GM11168 (cell line): ENCODE results near the gene TBCE.
"Not testable (repeated sequence)": the region's sequence is repeated elsewhere in the genome, so short reads cannot be mapped to it uniquely, and the experiment has no call there.

Source experiments
- in situ Hi-C: fragments of 300-500 bp; cut with MboI; formaldehyde crosslinking; loops from one replicate; pipeline ENCODE4 v1.12.0; 2022; ENCODE audit warnings: low sequenced_read_pairs; ENCODE audit not compliant: unreplicated experiment

TBCE gene

GRCh38 chr1:235351441-235351840, 15.8 kb upstream of the TBCE start:
- in situ Hi-C loops = no loop called here

- in situ Hi-C loops = no loop called here
Observed at GRCh38 chr1:235351898-235352297, 15.3 kb upstream of the TBCE start.

GRCh38 chr1:235357485-235358373, 9.5 kb upstream of the TBCE start:
- in situ Hi-C loops = no loop called here

GRCh38 chr1:235358899-235359298, 8.3 kb upstream of the TBCE start:
- in situ Hi-C loops = no loop called here

DNA sequence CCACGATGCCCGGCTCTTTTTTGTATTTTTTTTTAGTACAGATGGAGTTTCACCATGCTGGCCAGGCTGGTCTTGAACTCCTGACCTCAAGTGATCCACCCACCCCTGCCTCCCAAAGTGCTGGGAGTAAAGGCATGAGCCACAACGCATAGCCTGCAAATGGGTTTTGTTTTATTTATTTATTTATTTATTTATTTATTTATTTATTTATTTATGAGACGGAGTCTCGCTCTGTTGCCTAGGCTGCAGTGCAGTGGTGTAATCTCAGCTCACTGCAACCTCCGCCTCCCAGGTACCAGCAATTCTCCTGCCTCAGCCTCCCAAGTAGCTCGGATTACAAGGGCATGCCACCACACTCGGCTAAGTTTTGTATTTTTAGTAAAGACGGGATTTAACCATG, 3.0 kb upstream of the TBCE start:
- in situ Hi-C loops = not testable (repeated sequence)

GRCh38 chr1:235366286-235366685, 941 bp upstream of the TBCE start:
- in situ Hi-C loops = no loop called here

GRCh38 chr1:235368428-235368827, 1.2 kb downstream of the TBCE start:
- in situ Hi-C loops = no loop called here

- in situ Hi-C loops = no loop called here
Observed at GRCh38 chr1:235369802-235370201, 2.6 kb downstream of the TBCE start.

- in situ Hi-C loops = no loop called here
Observed at GRCh38 chr1:235375919-235376605, 8.8 kb downstream of the TBCE start.

DNA sequence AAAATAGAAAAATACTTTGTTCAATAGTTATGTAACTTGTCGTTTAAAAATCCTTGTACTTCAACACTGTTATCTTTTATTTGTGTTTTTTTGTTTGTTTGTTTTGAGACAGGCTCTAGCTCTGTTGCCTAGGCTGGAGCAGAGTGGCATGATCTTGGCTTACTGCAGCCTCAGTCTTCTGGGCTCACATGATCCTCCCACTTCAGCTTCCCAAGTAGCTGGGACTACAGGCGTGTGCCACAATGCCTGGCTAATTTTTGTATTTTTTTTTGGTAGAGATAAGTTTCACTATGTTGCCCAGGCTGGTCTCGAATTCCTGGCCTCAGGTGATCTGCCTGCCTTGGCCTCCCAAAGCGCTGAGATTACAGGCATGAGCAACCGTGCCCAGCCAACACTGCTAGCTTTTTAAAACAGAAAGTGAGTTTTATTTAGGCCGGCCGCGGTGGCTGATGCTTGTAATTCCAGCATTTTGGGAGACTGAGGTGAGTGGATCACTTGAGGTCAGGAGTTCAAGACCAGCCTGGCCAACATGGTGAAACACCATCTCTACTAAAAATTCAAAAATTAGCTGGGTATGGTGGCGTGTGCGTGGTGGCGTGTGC, 11.0 kb downstream of the TBCE start:
- in situ Hi-C loops = not testable (repeated sequence)

DNA sequence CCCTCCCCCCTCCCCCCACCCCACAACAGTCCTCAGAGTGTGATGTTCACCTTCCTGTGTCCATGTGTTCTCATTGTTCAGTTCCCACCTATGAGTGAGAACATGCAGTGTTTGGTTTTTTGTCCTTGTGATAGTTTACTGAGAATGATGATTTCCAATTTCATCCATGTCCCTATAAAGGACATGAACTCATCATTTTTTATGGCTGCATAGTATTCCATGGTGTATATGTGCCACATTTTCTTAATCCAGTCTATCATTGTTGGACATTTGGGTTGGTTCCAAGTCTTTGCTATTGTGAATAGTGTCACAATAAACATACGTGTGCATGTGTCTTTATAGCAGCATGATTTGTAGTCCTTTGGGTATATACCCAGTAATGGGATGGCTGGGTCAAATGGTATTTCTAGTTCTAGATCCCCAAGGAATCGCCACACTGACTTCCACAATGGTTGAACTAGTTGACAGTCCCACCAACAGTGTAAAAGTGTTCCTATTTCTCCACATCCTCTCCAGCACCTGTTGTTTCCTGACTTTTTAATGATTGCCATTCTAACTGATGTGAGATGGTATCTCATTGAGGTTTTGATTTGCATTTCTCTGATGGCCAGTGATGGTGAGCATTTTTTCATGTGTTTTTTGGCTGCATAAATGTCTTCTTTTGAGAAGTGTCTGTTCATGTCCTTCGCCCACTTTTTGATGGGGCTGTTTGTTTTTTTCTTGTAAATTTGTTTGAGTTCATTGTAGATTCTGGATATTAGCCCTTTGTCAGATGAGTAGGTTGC, 14.9 kb downstream of the TBCE start:
- in situ Hi-C loops = not testable (repeated sequence)

DNA sequence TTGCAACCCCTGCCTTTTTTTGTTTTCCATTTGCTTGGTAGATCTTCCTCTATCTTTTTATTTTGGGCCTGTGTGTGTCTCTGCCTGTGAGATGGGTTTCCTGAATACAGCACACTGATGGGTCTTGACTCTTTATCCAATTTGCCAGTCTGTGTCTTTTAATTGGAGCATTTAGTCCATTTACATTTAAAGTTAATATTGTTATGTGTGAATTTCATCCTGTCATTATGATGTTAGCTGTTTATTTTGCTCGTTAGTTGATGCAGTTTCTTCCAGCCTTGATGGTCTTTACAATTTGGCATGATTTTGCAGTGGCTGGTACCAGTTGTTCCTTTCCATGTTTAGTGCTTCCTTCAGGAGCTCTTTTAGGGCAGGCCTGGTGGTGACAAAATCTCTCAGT, 18.4 kb downstream of the TBCE start:
- in situ Hi-C loops = not testable (repeated sequence)

DNA sequence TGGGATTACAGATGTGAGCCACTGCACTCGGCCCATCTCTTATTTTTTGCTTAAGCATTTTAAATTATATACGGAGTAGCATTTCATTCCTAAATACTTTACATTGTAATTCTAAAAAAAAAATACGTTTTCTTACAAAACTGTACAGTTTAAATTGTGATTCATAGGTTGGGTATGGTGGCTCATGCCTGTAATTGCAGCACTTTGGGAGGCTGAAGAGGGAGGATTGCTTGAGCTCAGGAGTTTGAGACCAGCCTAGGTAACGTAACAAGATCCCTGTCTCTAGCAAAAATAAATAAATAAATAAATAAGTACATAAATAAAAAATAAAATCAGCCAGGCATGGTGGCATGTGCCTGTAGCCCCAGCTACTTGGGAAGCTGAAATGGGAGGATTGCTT, 24.6 kb downstream of the TBCE start:
- in situ Hi-C loops = no loop called here

DNA sequence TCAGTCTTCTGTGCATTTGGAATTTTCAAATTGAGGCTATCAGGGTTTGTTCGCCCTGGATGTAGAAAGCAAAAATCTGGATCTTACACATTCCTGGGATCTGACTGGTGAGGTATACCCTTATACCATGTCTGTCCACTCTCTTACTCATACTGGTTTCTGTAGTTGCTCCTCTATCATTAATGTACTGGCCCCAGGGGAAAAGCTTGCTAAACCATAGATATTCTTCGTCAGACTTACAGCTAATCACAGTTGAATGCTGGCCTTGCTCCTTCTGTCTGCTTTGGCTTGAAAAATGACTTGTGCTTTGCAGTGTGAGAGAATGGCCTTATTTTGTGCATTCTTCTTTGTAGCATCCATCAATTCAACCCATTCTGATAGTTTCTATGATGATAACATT, 30.5 kb downstream of the TBCE start:
- in situ Hi-C loops = no loop called here

DNA sequence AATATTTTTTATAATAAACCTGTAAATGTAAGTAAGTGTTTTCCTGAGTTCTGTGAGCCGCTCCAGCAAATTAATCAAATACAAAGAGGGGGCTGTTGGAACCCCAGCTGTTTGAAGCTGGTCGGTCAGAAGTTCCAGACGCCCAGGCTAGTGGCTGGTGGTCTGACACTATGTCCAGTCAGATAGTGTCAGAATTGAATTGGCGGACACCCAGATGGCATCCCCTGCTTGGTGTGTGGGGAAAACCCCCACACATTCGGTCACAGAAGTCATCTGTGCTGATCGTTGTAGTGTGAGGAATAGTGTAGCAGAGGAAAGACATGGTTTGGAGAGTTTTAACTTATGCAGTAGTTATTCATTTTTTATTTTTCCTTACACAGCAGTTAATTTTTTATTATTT, 32.4 kb downstream of the TBCE start:
- in situ Hi-C loops = no loop called here

DNA sequence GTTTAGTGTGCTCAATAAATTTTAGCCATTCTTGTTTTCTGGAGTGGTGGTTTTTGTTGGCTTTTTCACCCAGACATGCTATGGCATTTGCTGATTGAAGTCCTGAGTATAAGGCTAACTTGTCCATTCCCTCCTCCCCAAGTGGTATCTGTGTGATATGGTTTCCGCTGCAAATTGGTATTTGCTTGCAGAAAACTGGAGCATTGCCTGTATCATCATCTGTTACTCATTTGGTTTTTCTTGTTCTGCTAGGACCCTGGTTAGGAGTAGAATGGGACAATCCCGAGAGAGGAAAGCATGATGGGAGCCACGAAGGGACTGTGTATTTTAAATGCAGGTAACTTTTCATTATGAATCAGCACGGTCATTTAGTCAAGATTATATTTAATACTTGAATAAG, 34.0 kb downstream of the TBCE start:
- in situ Hi-C loops = no loop called here

- in situ Hi-C loops = no loop called here
Observed at GRCh38 chr1:235402457-235403200, 35.4 kb downstream of the TBCE start.

- in situ Hi-C loops = no loop called here
Observed at GRCh38 chr1:235403593-235403992, 36.4 kb downstream of the TBCE start.

DNA sequence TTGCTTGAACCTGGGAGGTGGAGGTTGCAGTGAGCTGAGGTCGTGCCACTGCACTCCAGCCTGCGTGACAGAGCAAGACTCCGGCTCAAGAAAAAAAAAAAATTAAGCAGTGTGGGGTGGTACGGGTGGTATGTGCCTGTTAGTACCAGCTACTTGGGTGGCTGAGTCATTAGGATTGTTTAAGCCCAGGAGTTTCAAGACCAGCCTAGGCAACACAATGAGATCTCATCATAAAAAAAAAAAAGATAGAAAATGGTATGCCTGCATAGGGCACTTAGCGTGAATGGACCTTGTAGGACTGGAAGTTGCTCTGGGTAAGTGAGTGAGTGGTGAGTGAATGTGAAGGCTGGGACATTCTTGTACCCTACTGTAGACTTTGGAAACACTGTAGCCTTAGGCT, 37.0 kb downstream of the TBCE start:
- in situ Hi-C loops = no loop called here

- in situ Hi-C loops = no loop called here
Observed at GRCh38 chr1:235407419-235407818, 40.2 kb downstream of the TBCE start.
